Subcutaneous abdominal adipose tissue (tissue), 5 donors: ENCODE measurements around the gene KLHL41.
"Not testable (repeated sequence)": the region's sequence is repeated elsewhere in the genome, so short reads cannot be mapped to it uniquely, and the experiment has no call there.

Source experiments
- H3K27ac ChIP-seq: one replicate; pipeline ENCODE4 v1.7.0; 2013; ENCODE audit warnings: low read depth, mild to moderate bottlenecking, inconsistent platforms, low read length, moderate library complexity
- H3K27me3 ChIP-seq, 5 donors: one replicate each; pipeline ENCODE4 v1.7.0; 2013; ENCODE audit warnings: low read length in 5 of 5, inconsistent platforms in 1 of 5; ENCODE audit not compliant: control insufficient read depth in 5 of 5, insufficient read depth in 4 of 5
- H3K36me3 ChIP-seq, 5 donors: one replicate each; pipeline ENCODE4 v1.7.0; 2013; ENCODE audit warnings: low read length in 5 of 5; ENCODE audit not compliant: control insufficient read depth in 5 of 5, insufficient read depth in 5 of 5
- H3K4me1 ChIP-seq, 5 donors: one replicate each; pipeline ENCODE4 v1.7.0; 2013; ENCODE audit warnings: low read length in 5 of 5, mild to moderate bottlenecking in 3 of 5, moderate library complexity in 1 of 5; ENCODE audit not compliant: control insufficient read depth in 5 of 5, insufficient read depth in 5 of 5
- H3K4me3 ChIP-seq, 5 donors: one replicate each; pipeline ENCODE4 v1.7.0; 2013; ENCODE audit warnings: low read length in 5 of 5, low read depth in 1 of 5
- H3K9ac ChIP-seq, 5 donors: one replicate each; pipeline ENCODE4 v1.7.0; 2013; ENCODE audit warnings: low read length in 5 of 5, mild to moderate bottlenecking in 4 of 5, moderate library complexity in 3 of 5
- H3K9me3 ChIP-seq, 5 donors: one replicate each; pipeline ENCODE4 v1.7.0; 2013; ENCODE audit warnings: low read length in 5 of 5; ENCODE audit not compliant: control insufficient read depth in 5 of 5
- donor health status: healthy.
- donor health status: healthy.
- donor health status: healthy.
- donor health status: healthy.
- donor health status: healthy.

KLHL41 gene

DNA sequence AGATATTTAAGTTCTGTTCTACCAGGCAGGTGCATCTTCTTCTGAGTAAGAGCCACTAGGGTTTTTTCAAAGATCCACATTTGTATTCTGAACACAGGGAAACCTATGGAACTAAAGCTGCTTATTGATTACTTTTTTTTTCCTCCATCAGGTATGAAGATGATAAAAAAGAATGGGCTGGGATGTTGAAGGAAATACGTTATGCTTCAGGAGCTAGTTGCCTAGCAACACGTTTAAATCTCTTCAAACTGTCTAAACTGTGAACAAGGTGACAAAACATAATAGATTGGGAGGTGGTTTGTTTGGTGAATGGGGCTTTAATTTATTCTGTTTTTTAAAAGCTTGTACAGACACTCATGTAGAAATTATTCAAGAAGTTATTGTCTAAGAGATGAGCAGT lies 15.9 kb downstream of the KLHL41 start:
- no peaks in the 10 kb centered on the region for H3K9me3 ChIP-seq
- H3K36me3 ChIP-seq: peaks cover 7 to 30% (median 15%) of the 10 kb centered on the region in 5 donors
- H3K27me3 ChIP-seq: no peaks in the 10 kb centered on the region
- H3K4me3 ChIP-seq: no peak overlapping the region
- H3K9ac ChIP-seq: no peak overlapping the region
- H3K27ac ChIP-seq: no peak overlapping the region
- H3K4me1 ChIP-seq: no peaks in the 10 kb centered on the region

DNA sequence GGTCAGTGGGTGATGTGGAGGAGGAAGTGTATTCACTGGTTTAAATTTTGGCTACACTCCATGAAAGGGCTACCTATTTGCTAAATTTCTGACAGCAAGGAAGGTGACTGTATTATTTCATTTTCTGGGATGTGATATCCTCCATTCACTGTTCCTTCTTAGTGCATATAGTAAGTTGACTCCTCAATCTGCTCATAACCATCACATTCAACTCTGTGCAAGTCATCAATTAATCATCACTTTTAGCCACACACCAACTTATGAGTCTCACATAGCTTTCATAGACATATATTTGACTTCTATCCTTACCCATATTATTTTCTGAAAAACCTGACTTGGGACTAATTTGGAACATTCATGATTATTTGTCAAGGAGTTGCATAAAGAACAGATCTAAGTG lies 16.9 kb downstream of the KLHL41 start:
- no peak overlapping the region for H3K4me3 ChIP-seq
- no peaks in the 10 kb centered on the region for H3K4me1 ChIP-seq
- peaks cover 3 to 40% (median 16%) of the 10 kb centered on the region in 5 donors for H3K36me3 ChIP-seq
- no peaks in the 10 kb centered on the region for H3K27me3 ChIP-seq
- H3K27ac ChIP-seq: no peak overlapping the region
- H3K9ac ChIP-seq: no peak overlapping the region
- H3K9me3 ChIP-seq: no peaks in the 10 kb centered on the region

DNA sequence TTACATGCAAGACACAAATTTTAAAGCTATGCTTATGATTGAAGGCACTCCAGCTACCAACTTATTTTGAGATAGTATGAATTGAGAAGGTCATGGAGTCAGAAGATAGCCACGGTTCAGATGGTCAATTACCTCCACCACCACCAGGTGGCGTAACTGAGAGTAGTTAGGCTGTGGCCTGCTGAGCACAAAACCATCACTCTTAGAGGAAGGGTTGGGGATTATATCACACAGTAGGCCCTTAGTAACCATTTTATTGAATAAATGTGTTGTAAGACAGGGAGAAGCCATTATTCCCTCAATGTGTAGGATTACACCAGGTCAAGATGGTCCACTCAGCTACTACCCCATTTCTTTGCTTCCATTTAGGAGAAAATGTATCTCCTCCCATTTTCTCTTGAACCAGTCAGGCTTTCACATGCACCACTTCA lies 18.8 kb downstream of the KLHL41 start:
- H3K4me1 ChIP-seq: no peaks in the 10 kb centered on the region
- peaks cover 6 to 44% (median 16%) of the 10 kb centered on the region in 5 donors for H3K36me3 ChIP-seq
- no peaks in the 10 kb centered on the region for H3K27me3 ChIP-seq
- no peak overlapping the region for H3K9ac ChIP-seq
- H3K4me3 ChIP-seq: no peak overlapping the region
- H3K27ac ChIP-seq: no peak overlapping the region
- no peaks in the 10 kb centered on the region for H3K9me3 ChIP-seq

DNA sequence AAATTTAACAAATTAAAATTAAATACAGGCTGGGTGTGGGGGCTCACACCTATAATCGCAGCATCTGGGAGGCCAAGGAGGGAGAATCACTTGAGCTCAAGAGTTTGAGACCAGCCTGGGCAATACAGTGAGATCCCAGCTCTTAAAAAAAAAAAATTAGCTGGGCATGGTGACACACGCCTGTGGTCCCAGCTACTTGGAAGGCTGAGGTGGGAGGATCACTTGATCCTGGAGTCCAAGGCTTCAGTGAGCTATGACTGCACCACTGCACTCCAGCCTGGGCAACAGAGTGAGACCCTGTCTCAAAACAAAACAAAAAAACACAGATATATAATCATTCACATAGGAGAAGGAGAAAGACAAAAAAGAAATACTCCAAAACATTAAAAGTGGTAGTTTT lies 30.0 kb downstream of the KLHL41 start:
- H3K9me3 ChIP-seq, H3K4me1 ChIP-seq, H3K27ac ChIP-seq, H3K4me3 ChIP-seq, H3K9ac ChIP-seq, H3K27me3 ChIP-seq: not testable (repeated sequence)
- peaks cover 4 to 17% (median 6%) of the 10 kb centered on the region in 5 donors for H3K36me3 ChIP-seq

DNA sequence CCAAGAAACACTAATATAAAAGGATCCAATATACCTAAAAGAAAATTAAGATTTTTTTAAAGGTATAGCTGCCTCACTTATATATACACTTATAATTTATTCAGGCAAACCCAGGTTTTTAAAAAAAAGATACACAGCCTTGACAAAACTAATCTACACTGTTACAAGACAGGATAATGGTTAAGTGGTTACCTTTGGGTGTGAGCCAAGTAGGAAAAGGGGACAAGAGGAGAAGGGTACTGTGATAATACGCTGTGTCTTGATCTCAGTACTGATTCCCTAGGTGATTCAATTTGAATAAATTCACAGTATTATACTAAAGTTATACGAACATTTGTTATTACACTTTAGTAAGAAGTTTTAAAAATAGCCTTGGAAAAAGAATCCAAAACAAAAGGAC lies 30.6 kb downstream of the KLHL41 start:
- H3K9me3 ChIP-seq: no peaks in the 10 kb centered on the region
- H3K4me1 ChIP-seq: peaks cover 0 to 9% (median 0%) of the 10 kb centered on the region in 5 donors
- H3K27ac ChIP-seq: no peak overlapping the region
- H3K4me3 ChIP-seq: no peak overlapping the region
- H3K27me3 ChIP-seq: no peaks in the 10 kb centered on the region
- peaks cover 4 to 17% (median 6%) of the 10 kb centered on the region in 5 donors for H3K36me3 ChIP-seq
- H3K9ac ChIP-seq: peak overlapping the region in 1 of 5 donors; percentile 7

DNA sequence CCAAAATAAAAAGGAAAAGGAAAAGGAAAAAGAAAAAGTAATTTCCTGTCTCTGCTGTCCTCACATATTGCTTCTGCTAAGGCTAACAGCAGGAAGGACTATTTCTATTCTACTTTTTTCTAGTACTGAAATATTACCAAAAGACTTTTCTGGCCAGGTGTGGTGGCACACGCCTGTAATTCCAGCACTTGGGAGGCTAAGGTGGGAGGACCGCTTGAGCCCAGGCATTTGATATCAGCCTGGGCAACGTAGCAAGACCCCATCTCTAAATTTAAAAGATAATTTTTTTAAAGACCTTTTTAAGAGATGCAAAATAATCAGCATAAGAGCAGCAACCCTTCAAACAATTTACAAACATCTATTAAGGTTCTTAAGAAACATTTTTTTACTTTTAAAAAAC lies 32.9 kb downstream of the KLHL41 start:
- H3K4me3 ChIP-seq: no peak overlapping the region
- H3K27me3 ChIP-seq: no peaks in the 10 kb centered on the region
- no peaks in the 10 kb centered on the region for H3K9me3 ChIP-seq
- peaks cover 8 to 16% (median 9%) of the 10 kb centered on the region in 5 donors for H3K36me3 ChIP-seq
- H3K4me1 ChIP-seq: peaks cover 0 to 9% (median 0%) of the 10 kb centered on the region in 5 donors
- H3K9ac ChIP-seq: no peak overlapping the region
- H3K27ac ChIP-seq: no peak overlapping the region

DNA sequence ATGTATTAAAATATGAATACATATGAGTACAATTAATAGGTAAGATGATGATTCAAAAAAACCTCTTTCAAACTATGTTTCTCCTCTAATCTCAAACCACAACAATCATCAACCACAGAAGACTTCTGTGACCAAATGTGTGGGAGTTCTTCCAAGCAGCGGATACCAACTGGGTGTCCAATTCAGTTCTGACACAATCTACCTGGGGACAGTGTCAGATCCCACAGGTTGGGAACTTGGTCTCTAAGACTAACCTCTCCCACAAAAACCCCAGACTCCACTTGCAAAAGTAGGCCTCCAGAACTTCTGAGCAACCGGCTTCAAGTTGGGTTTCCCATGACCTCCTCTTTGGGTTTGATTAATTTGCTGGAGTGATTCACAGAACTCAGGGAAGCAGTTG lies 37.3 kb downstream of the KLHL41 start:
- no peaks in the 10 kb centered on the region for H3K27me3 ChIP-seq
- no peak overlapping the region for H3K4me3 ChIP-seq
- no peaks in the 10 kb centered on the region for H3K4me1 ChIP-seq
- peaks cover 8 to 19% (median 11%) of the 10 kb centered on the region in 5 donors for H3K36me3 ChIP-seq
- no peaks in the 10 kb centered on the region for H3K9me3 ChIP-seq
- H3K9ac ChIP-seq: no peak overlapping the region
- H3K27ac ChIP-seq: no peak overlapping the region

DNA sequence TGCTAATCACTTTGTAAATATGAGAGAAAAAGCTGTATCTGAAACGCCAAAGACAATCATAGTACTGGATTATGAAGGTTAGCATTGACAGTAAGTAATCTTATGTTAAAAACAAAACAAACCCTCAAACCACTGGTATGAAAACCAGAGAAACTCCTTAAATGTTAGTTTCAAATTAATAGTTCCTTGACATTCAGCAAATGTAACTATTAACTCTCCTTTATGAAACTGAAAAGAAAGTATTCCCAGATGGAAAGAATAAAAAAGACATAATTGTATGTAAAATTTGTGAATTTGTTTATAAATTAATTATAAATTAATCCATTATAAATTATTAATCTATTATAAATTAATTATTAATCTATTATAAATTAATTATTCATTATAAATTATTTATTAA lies 51.9 kb downstream of the KLHL41 start:
- no peak overlapping the region for H3K4me3 ChIP-seq
- H3K36me3 ChIP-seq: peaks cover 6 to 13% (median 7%) of the 10 kb centered on the region in 5 donors
- no peaks in the 10 kb centered on the region for H3K9me3 ChIP-seq
- no peaks in the 10 kb centered on the region for H3K27me3 ChIP-seq
- no peak overlapping the region for H3K27ac ChIP-seq
- H3K4me1 ChIP-seq: no peaks in the 10 kb centered on the region
- H3K9ac ChIP-seq: no peak overlapping the region

DNA sequence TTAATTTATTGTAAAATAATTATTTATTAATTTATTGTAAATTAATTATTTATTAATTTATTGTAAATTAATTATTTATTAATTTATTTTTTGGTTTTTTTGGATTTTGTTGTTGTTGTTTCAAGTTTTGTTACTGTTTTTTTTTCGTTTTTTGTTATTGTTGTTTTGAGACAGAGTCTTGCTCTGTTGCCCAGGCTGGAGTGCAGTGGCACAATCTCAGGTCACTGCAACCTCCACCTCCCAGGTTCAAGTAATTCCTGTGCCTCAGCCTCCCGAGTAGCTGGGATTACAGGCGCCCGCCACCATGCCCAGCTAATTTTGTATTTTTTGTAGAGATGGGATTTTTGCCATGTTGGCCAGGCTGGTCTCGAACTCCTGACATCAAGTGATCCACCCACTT lies 52.6 kb downstream of the KLHL41 start:
- not testable (repeated sequence) for H3K4me1 ChIP-seq, H3K9me3 ChIP-seq, H3K27ac ChIP-seq, H3K9ac ChIP-seq, H3K4me3 ChIP-seq, H3K27me3 ChIP-seq
- H3K36me3 ChIP-seq: peaks cover 6 to 10% (median 7%) of the 10 kb centered on the region in 5 donors

DNA sequence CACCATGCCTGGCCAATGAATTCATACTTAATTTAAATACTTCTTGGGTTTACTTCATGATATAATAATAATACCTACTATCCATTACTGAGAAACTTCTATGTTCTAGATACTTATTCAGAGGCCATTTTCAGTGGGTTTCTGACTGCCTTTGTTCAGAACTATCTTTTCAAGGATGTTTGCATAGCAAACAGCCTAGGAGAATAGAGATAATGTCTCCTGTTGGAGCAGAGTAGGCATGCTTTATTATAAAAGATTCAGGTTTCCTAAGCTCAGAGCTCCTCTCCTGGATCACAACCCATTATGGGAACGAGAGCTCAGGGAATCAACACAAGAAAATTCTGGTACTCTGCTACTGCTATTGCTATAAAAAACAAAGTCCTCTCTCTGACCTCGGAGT lies 53.0 kb downstream of the KLHL41 start:
- H3K36me3 ChIP-seq: peaks cover 6 to 10% (median 7%) of the 10 kb centered on the region in 5 donors
- no peak overlapping the region for H3K9ac ChIP-seq
- no peak overlapping the region for H3K4me3 ChIP-seq
- H3K27me3 ChIP-seq: no peaks in the 10 kb centered on the region
- H3K4me1 ChIP-seq: no peaks in the 10 kb centered on the region
- H3K27ac ChIP-seq: no peak overlapping the region
- H3K9me3 ChIP-seq: no peaks in the 10 kb centered on the region

DNA sequence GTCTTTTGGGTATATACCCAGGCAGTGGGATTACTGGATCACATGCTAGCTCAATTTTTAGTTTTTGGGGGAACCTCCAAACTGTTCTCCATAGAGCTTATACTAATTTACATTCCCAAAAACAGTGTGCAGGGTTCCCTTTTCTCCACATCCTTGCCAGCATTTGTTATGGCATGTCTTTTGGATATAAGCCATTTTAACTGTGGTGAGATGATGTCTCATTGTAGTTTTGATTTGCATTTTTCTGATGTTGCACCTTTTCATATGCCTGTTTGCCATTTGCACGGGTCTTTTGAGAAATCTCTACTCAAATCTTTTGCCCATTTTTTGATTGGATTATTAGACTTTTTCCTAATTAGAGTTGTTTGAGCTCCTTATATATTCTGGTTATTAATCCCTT lies 56.2 kb downstream of the KLHL41 start:
- Histone ChIP-seq H3K36me3 (peaks cover 0 to 8% (median 0%) of the 10 kb centered on the region in 5 donors), H3K9me3 (no peaks in the 10 kb centered on the region), H3K4me3 (no peak overlapping the region), H3K9ac (no peak overlapping the region), H3K27ac (no peak overlapping the region), H3K4me1 (no peaks in the 10 kb centered on the region), H3K27me3 (no peaks in the 10 kb centered on the region)
